ENCODE data around the gene HOXA11. TPM values are rescaled to one million over a fixed set of nuclear protein-coding genes. Genes with fewer than 3 reads are reported as not detected.

The HOXA11 gene
- total RNA-seq, 1 experiment from 2014 or later = not detected

GRCh38 chr7:27163288-27164044 is 21.6 kb downstream of the HOXA11 start:
- TF ChIP-seq, protein P1, sequence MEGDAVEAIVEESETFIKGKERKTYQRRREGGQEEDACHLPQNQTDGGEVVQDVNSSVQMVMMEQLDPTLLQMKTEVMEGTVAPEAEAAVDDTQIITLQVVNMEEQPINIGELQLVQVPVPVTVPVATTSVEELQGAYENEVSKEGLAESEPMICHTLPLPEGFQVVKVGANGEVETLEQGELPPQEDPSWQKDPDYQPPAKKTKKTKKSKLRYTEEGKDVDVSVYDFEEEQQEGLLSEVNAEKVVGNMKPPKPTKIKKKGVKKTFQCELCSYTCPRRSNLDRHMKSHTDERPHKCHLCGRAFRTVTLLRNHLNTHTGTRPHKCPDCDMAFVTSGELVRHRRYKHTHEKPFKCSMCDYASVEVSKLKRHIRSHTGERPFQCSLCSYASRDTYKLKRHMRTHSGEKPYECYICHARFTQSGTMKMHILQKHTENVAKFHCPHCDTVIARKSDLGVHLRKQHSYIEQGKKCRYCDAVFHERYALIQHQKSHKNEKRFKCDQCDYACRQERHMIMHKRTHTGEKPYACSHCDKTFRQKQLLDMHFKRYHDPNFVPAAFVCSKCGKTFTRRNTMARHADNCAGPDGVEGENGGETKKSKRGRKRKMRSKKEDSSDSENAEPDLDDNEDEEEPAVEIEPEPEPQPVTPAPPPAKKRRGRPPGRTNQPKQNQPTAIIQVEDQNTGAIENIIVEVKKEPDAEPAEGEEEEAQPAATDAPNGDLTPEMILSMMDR (conservative IDR thresholded peaks at IDR 0.05; ENCODE audit: low read depth, low read length) = no peak
- ChIA-PET CTCF (no interaction called here), POLR2A (ENCODE audit: low non-redundant PET) (no interaction called here)
- H3K4me3 ChIP-seq (ENCODE audit: low read depth, low read length, poor library complexity, severe bottlenecking) = no peak overlapping the region
- no peaks in the 10 kb centered on the region for H3K36me3 ChIP-seq (ENCODE audit: insufficient read depth, low read length, poor library complexity, severe bottlenecking)
- intact Hi-C loops (cut with micrococcal nuclease; ENCODE audit: unreplicated experiment) = loop anchor here (5.0 to 10.0 kb wide), 2 partner anchors 796 to 1269 kb away; no protein-coding TSS in a partner anchor
- DNase-seq (ENCODE audit: low spot score) = no peak
- H3K4me1 ChIP-seq (ENCODE audit: insufficient read depth, low read length, poor library complexity, severe bottlenecking) = no peaks in the 10 kb centered on the region
- BruUV-seq (replicated peaks) = no TSS peak
- H3K9me3 ChIP-seq (ENCODE audit: low read depth, low read length, poor library complexity, severe bottlenecking) = no peaks in the 10 kb centered on the region
- H3K27me3 ChIP-seq (replicated peaks; ENCODE audit: insufficient read depth, low read depth, low read length, poor library complexity) = peaks cover 61% of the 10 kb centered on the region
- H3K27ac ChIP-seq (ENCODE audit: low read depth, low read length, poor library complexity, severe bottlenecking) = no peak overlapping the region

DNA sequence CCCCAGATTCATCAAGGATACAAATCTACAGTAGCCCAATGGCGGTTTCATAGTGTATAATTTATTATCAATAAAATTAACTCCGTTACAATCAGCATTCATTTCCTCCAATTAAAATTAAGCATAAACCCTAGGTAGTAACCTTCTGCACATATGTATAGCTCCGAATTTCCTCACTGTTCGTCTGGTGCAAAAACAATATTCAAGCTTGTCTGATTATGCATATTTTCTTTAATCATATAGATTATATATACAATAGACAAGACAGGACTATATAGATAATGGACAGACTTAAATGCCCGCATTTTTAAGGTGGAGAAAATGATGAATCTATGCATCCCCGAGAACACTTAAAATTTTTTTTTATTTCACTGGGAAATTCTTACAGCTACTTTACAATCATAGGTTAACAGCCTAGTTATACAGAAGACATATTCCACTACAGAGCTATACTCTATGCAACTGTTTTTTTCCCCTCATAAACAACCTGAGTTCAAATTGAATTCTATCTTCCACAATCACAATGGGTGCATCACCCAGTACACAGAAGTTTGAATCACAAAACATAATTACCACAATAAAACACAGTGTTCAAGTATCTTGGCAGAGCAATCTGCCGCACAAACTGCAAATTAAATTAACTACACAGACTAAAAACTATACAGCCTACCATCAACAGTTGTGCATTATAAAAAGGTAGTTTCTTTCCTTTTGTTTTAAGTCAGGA is 22.3 kb downstream of the HOXA11 start:
- no peaks in the 10 kb centered on the region for H3K4me1 ChIP-seq (ENCODE audit: insufficient read depth, low read length, poor library complexity, severe bottlenecking)
- no peak overlapping the region for H3K27ac ChIP-seq (ENCODE audit: low read depth, low read length, poor library complexity, severe bottlenecking)
- TF ChIP-seq EZH2 (IDR thresholded peaks at IDR 0.05; ENCODE audit: borderline replicate concordance, low read depth, low read length, poor library complexity, severe bottlenecking) = no peak
- TF ChIP-seq, protein P1 (conservative IDR thresholded peaks at IDR 0.05; ENCODE audit: low read depth, low read length) = no peak
- H3K9me3 ChIP-seq (ENCODE audit: low read depth, low read length, poor library complexity, severe bottlenecking) = no peaks in the 10 kb centered on the region
- peaks cover 61% of the 10 kb centered on the region for H3K27me3 ChIP-seq (replicated peaks; ENCODE audit: insufficient read depth, low read depth, low read length, poor library complexity)
- no peak overlapping the region for H3K4me3 ChIP-seq (ENCODE audit: low read depth, low read length, poor library complexity, severe bottlenecking)
- CTCF ChIA-PET = no interaction called here
- no TSS peak for BruUV-seq (replicated peaks)
- no peak for DNase-seq (ENCODE audit: low spot score)
- intact Hi-C loops (cut with micrococcal nuclease; ENCODE audit: unreplicated experiment) = loop anchor here (5.0 to 10.0 kb wide), 2 partner anchors 795 to 1268 kb away; no protein-coding TSS in a partner anchor
- POLR2A ChIA-PET (ENCODE audit: low non-redundant PET) = no interaction called here
- H3K36me3 ChIP-seq (ENCODE audit: insufficient read depth, low read length, poor library complexity, severe bottlenecking) = no peaks in the 10 kb centered on the region

GRCh38 chr7:27161721-27162560 is 23.1 kb downstream of the HOXA11 start:
- Histone ChIP-seq H3K36me3 (ENCODE audit: insufficient read depth, low read length, poor library complexity, severe bottlenecking) (no peaks in the 10 kb centered on the region), H3K4me3 (ENCODE audit: low read depth, low read length, poor library complexity, severe bottlenecking) (no peak overlapping the region), H3K9me3 (ENCODE audit: low read depth, low read length, poor library complexity, severe bottlenecking) (no peaks in the 10 kb centered on the region), H3K27ac (ENCODE audit: low read depth, low read length, poor library complexity, severe bottlenecking) (no peak overlapping the region), H3K4me1 (ENCODE audit: insufficient read depth, low read length, poor library complexity, severe bottlenecking) (no peaks in the 10 kb centered on the region), H3K27me3 (replicated peaks; ENCODE audit: insufficient read depth, low read depth, low read length, poor library complexity) (peaks cover 61% of the 10 kb centered on the region)
- TF ChIP-seq, protein P1 (conservative IDR thresholded peaks at IDR 0.05; ENCODE audit: low read depth, low read length) = no peak
- TF ChIP-seq EZH2 (IDR thresholded peaks at IDR 0.05; ENCODE audit: borderline replicate concordance, low read depth, low read length, poor library complexity, severe bottlenecking) = no peak
- no peak for DNase-seq (ENCODE audit: low spot score)
- POLR2A ChIA-PET (ENCODE audit: low non-redundant PET) = no interaction called here
- CTCF ChIA-PET = interaction anchor here (0.6 to 1.7 kb wide), 7 partner anchors 48 to 793 kb away, joined by 3 to 14 read pairs (median 6); no protein-coding TSS in a partner anchor
- intact Hi-C loops (cut with micrococcal nuclease; ENCODE audit: unreplicated experiment) = loop anchor here (2.0 to 10.0 kb wide), 3 partner anchors 479 to 1267 kb away; no protein-coding TSS in a partner anchor
- BruUV-seq (replicated peaks) = no TSS peak

Data from A673 (cell line).